ENCODE measurements around the gene EXOC7.

DNA sequence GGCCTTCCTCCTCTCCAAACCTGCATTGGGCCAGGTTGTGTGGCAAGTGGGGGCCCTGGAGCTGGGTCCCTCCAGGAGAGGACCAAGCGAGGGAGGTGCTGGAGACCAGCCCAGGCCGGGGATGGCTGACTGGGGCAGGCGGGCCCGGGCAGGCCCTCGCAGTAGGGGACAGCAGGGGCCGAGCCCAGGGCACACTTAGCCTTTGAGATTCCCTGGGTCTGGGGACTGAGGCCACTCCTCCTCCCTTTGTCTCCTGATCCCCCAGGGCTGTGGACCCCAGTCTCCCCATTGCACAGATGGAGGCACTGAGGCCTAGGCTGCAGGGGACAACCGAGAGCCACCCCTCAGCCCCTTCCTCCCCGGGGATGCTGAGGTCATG is 32.2 kb upstream of the EXOC7 start:
- TF ChIP-seq CTCF (IDR thresholded peaks at IDR 0.05 in 8 of 11, conservative IDR thresholded peaks at IDR 0.05 in 3 of 11) (no peak), POLR2A (IDR thresholded peaks at IDR 0.05) (no peak)
